WTC11 (cell line): ENCODE data around the gene ITPR1. TPM values are rescaled to one million over a fixed set of nuclear protein-coding genes. Genes with fewer than 3 reads are reported as not detected.

Experiments
- ATAC-seq: fragments of 200-7000 bp; cut with Tn5 transposase; 2 replicates; pipeline ENCODE4 v1.10.0; 2021; ENCODE audit warnings: mild to moderate bottlenecking, moderate library complexity
- CTCF ChIA-PET: fragments of 300-600 bp; sonication (Branson Sonifier 250); formaldehyde crosslinking; loops from one replicate; lab custom pipeline; 2021; ENCODE audit warnings: antibody characterized with exemption; lab: Charles Lee
- POLR2A ChIA-PET: fragments of 350-600 bp; sonication (Branson Sonifier 250); formaldehyde crosslinking; loops from one replicate; lab custom pipeline; 2021; ENCODE audit warnings: antibody characterized with exemption; lab: Charles Lee
- DNase-seq: peaks from one replicate; pipeline ENCODE4 v3.0.0; 2021; ENCODE audit warnings: low spot score
- H3K27ac Mint-ChIP-seq: 2 replicates; pipeline ENCODE4 v1.8.0; 2021; ENCODE audit warnings: mixed read lengths
- H3K27me3 Mint-ChIP-seq: 2 replicates; pipeline ENCODE4 v1.8.0; 2021; ENCODE audit warnings: low read depth, mild to moderate bottlenecking, moderate library complexity, mixed read lengths
- H3K36me3 Mint-ChIP-seq: 2 replicates; pipeline ENCODE4 v1.8.0; 2021; ENCODE audit warnings: mixed read lengths
- H3K4me1 Mint-ChIP-seq: 2 replicates; pipeline ENCODE4 v1.8.0; 2022; ENCODE audit warnings: mixed read lengths
- H3K4me3 Mint-ChIP-seq: 2 replicates; pipeline ENCODE4 v1.8.0; 2021; ENCODE audit warnings: mild to moderate bottlenecking, moderate library complexity, mixed read lengths
- H3K9me3 Mint-ChIP-seq: 2 replicates; pipeline ENCODE4 v1.8.0; 2021; ENCODE audit warnings: mixed read lengths
- ELF4 ChIP-seq: sonication (generic); formaldehyde crosslinking; IDR thresholded peaks from 2 replicates; pipeline ENCODE4 v1.8.1; 2022; ENCODE audit warnings: low read depth, mild to moderate bottlenecking, moderate library complexity, missing genetic modification reagents
- ESRRA ChIP-seq: sonication (generic); formaldehyde crosslinking; IDR thresholded peaks from 2 replicates; pipeline ENCODE4 v1.8.1; 2022; ENCODE audit warnings: mild to moderate bottlenecking, missing genetic modification reagents, borderline replicate concordance
- FOXJ3 ChIP-seq: sonication (generic); formaldehyde crosslinking; IDR thresholded peaks from 2 replicates; pipeline ENCODE4 v1.9.0; 2021; ENCODE audit warnings: missing genetic modification reagents, mild to moderate bottlenecking, borderline replicate concordance
- FOXP1 ChIP-seq: sonication (generic); formaldehyde crosslinking; IDR thresholded peaks from 2 replicates; pipeline ENCODE4 v1.8.0; 2022; ENCODE audit warnings: missing genetic modification reagents, mild to moderate bottlenecking, moderate library complexity, borderline replicate concordance
- HMGXB4 ChIP-seq: sonication (generic); formaldehyde crosslinking; IDR thresholded peaks from 2 replicates; pipeline ENCODE4 v1.8.1; 2023; ENCODE audit warnings: mild to moderate bottlenecking, moderate library complexity, missing genetic modification reagents
- IRF2 ChIP-seq: sonication (generic); formaldehyde crosslinking; IDR thresholded peaks from 2 replicates; pipeline ENCODE4 v1.8.0; 2022; ENCODE audit warnings: low read depth, missing genetic modification reagents, borderline replicate concordance
- JUN ChIP-seq: sonication (generic); formaldehyde crosslinking; IDR thresholded peaks from 2 replicates; pipeline ENCODE4 v1.8.0; 2023; ENCODE audit warnings: mild to moderate bottlenecking, missing genetic modification reagents
- MYBL2 ChIP-seq: sonication (generic); formaldehyde crosslinking; IDR thresholded peaks from 2 replicates; pipeline ENCODE4 v1.8.1; 2023; ENCODE audit warnings: mild to moderate bottlenecking, moderate library complexity, missing genetic modification reagents
- NFATC4 ChIP-seq: fragments of 250-450 bp; sonication (Bioruptor Pico); IDR thresholded peaks from 2 replicates; pipeline ENCODE4 v1.9.0; 2021; ENCODE audit warnings: mild to moderate bottlenecking
- NFYB ChIP-seq: sonication (generic); formaldehyde crosslinking; conservative IDR thresholded peaks from 2 replicates; pipeline ENCODE4 v1.8.0; 2022; ENCODE audit warnings: low read depth, missing genetic modification reagents
- ZNF281 ChIP-seq: sonication (generic); formaldehyde crosslinking; IDR thresholded peaks from 2 replicates; pipeline ENCODE4 v1.8.0; 2023; ENCODE audit warnings: mild to moderate bottlenecking, missing genetic modification reagents
- ZNF416 ChIP-seq: fragments of 250-450 bp; sonication (Bioruptor Pico); IDR thresholded peaks from 2 replicates; pipeline ENCODE4 v1.9.0; 2021; ENCODE audit warnings: mild to moderate bottlenecking, inconsistent platforms
- total RNA-seq: library from RNA; stranded (reverse); gene quantifications from 3 replicates; pipeline ENCODE4 v1.2.3, GENCODE V29; 2021
- TF ChIP-seq, protein P1 (sequence below): fragments of 250-450 bp; sonication (Bioruptor Pico); IDR thresholded peaks from 2 replicates; pipeline ENCODE4 v1.9.0; 2021; ENCODE audit warnings: mild to moderate bottlenecking
- TF ChIP-seq, protein P2 (sequence below): sonication (generic); formaldehyde crosslinking; IDR thresholded peaks from 2 replicates; pipeline ENCODE4 v1.8.1; 2022; ENCODE audit warnings: mild to moderate bottlenecking, moderate library complexity, missing genetic modification reagents
- TF ChIP-seq, protein P3 (sequence below): fragments of 250-450 bp; sonication (Bioruptor Pico); IDR thresholded peaks from 2 replicates; pipeline ENCODE4 v1.9.0; 2021; ENCODE audit warnings: mild to moderate bottlenecking, borderline replicate concordance
- TF ChIP-seq, protein P4 (sequence below): sonication (generic); formaldehyde crosslinking; IDR thresholded peaks from 2 replicates; pipeline ENCODE4 v1.8.0; 2023; ENCODE audit warnings: missing genetic modification reagents, mild to moderate bottlenecking, borderline replicate concordance

Gene ITPR1
- total RNA-seq, 1 experiment from 2014 or later: 11.8 TPM

DNA sequence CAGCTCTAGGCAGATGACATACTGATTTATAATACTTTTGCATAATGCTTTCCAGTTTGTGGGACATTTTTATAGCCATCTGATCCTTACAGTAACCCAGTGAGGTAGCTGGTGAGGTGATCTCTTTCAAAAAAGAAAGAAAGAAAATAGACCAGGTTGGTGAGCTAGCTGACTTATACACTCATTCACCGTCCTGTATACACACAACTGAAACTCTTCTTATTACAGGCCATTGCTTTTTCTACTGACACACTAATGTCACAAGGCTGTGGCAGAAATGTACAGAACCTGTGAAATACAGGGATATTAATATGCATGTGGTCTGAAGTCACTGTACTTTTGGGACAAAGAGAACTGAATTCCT is 335.9 kb downstream of the ITPR1 start (continued):
- TF ChIP-seq ZNF281 (CRISPR knock-in tag) (no peak), ELF4 (CRISPR knock-in tag) (no peak), NFYB (CRISPR knock-in tag) (no peak), FOXJ3 (CRISPR knock-in tag) (no peak), FOXP1 (CRISPR knock-in tag) (no peak)
- TF ChIP-seq, protein P1, sequence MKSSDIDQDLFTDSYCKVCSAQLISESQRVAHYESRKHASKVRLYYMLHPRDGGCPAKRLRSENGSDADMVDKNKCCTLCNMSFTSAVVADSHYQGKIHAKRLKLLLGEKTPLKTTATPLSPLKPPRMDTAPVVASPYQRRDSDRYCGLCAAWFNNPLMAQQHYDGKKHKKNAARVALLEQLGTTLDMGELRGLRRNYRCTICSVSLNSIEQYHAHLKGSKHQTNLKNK: no peak

- Mint-ChIP-seq H3K36me3 (no peaks in the 10 kb centered on the region), H3K27ac (no peak overlapping the region), H3K9me3 (no peaks in the 10 kb centered on the region), H3K27me3 (no peaks in the 10 kb centered on the region), H3K4me3 (no peak overlapping the region), H3K4me1 (peaks cover 13% of the 10 kb centered on the region)
- ATAC-seq: no peak
- CTCF ChIA-PET: interaction anchor here (0.9 kb wide), 1 partner anchor 119 kb away, joined by 3 read pairs; no protein-coding TSS in a partner anchor
- TF ChIP-seq ESRRA (CRISPR knock-in tag): no peak
- TF ChIP-seq IRF2 (CRISPR knock-in tag): no peak
- no peak for TF ChIP-seq NFATC4
- TF ChIP-seq, protein P2, sequence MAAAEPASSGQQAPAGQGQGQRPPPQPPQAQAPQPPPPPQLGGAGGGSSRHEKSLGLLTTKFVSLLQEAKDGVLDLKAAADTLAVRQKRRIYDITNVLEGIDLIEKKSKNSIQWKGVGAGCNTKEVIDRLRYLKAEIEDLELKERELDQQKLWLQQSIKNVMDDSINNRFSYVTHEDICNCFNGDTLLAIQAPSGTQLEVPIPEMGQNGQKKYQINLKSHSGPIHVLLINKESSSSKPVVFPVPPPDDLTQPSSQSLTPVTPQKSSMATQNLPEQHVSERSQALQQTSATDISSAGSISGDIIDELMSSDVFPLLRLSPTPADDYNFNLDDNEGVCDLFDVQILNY: no peak
- no peak for TF ChIP-seq JUN (CRISPR knock-in tag)
- no peak for TF ChIP-seq ZNF416
- no peak for TF ChIP-seq MYBL2 (CRISPR knock-in tag)
- TF ChIP-seq, protein P3, sequence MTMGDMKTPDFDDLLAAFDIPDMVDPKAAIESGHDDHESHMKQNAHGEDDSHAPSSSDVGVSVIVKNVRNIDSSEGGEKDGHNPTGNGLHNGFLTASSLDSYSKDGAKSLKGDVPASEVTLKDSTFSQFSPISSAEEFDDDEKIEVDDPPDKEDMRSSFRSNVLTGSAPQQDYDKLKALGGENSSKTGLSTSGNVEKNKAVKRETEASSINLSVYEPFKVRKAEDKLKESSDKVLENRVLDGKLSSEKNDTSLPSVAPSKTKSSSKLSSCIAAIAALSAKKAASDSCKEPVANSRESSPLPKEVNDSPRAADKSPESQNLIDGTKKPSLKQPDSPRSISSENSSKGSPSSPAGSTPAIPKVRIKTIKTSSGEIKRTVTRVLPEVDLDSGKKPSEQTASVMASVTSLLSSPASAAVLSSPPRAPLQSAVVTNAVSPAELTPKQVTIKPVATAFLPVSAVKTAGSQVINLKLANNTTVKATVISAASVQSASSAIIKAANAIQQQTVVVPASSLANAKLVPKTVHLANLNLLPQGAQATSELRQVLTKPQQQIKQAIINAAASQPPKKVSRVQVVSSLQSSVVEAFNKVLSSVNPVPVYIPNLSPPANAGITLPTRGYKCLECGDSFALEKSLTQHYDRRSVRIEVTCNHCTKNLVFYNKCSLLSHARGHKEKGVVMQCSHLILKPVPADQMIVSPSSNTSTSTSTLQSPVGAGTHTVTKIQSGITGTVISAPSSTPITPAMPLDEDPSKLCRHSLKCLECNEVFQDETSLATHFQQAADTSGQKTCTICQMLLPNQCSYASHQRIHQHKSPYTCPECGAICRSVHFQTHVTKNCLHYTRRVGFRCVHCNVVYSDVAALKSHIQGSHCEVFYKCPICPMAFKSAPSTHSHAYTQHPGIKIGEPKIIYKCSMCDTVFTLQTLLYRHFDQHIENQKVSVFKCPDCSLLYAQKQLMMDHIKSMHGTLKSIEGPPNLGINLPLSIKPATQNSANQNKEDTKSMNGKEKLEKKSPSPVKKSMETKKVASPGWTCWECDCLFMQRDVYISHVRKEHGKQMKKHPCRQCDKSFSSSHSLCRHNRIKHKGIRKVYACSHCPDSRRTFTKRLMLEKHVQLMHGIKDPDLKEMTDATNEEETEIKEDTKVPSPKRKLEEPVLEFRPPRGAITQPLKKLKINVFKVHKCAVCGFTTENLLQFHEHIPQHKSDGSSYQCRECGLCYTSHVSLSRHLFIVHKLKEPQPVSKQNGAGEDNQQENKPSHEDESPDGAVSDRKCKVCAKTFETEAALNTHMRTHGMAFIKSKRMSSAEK (CRISPR knock-in tag): no peak
- TF ChIP-seq HMGXB4 (CRISPR knock-in tag): no peak
- TF ChIP-seq, protein P4, sequence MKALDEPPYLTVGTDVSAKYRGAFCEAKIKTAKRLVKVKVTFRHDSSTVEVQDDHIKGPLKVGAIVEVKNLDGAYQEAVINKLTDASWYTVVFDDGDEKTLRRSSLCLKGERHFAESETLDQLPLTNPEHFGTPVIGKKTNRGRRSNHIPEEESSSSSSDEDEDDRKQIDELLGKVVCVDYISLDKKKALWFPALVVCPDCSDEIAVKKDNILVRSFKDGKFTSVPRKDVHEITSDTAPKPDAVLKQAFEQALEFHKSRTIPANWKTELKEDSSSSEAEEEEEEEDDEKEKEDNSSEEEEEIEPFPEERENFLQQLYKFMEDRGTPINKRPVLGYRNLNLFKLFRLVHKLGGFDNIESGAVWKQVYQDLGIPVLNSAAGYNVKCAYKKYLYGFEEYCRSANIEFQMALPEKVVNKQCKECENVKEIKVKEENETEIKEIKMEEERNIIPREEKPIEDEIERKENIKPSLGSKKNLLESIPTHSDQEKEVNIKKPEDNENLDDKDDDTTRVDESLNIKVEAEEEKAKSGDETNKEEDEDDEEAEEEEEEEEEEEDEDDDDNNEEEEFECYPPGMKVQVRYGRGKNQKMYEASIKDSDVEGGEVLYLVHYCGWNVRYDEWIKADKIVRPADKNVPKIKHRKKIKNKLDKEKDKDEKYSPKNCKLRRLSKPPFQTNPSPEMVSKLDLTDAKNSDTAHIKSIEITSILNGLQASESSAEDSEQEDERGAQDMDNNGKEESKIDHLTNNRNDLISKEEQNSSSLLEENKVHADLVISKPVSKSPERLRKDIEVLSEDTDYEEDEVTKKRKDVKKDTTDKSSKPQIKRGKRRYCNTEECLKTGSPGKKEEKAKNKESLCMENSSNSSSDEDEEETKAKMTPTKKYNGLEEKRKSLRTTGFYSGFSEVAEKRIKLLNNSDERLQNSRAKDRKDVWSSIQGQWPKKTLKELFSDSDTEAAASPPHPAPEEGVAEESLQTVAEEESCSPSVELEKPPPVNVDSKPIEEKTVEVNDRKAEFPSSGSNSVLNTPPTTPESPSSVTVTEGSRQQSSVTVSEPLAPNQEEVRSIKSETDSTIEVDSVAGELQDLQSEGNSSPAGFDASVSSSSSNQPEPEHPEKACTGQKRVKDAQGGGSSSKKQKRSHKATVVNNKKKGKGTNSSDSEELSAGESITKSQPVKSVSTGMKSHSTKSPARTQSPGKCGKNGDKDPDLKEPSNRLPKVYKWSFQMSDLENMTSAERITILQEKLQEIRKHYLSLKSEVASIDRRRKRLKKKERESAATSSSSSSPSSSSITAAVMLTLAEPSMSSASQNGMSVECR: no peak
- POLR2A ChIA-PET: no interaction called here
- no peak for DNase-seq
Observed at GRCh38 chr3:4830586-4830914, 337.4 kb downstream of the ITPR1 start.
